ENCODE results near the gene FNDC3A.
A peak's percentile ranks its signal among the peaks of the same experiment; 100 is the strongest.
"Not testable (repeated sequence)": the region's sequence is repeated elsewhere in the genome, so short reads cannot be mapped to it uniquely, and the experiment has no call there.

The FNDC3A gene

DNA sequence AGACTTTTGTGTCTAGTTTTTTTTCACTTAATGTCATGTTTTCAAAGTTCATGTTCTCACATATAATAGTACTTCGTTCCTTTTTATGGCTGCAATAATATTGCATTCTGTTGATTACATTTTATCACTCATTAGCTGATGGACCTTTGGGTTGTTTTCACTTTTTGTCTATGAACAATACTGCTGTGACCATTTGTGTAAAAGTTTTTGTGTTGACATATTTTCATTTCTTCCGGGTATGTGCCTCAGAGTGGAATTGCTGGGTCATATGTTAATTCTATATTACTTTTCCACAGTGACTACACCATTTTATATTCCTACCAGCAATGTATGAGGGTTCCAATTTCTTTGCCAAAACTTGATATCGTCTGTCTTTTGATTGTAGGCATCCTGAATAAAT is 158.6 kb downstream of the FNDC3A start:
- DNase-seq (ENCODE audit: insufficient read length, low spot score) = no peak
- TF ChIP-seq POU2F2 (IDR thresholded peaks at IDR 0.05; ENCODE audit: low read depth, low read length) (no peak), SPI1 (IDR thresholded peaks at IDR 0.05; ENCODE audit: low read depth, low read length) (no peak), POLR2AphosphoS5 (IDR thresholded peaks at IDR 0.05; ENCODE audit: low read depth, low read length) (no peak), POLR2A (IDR thresholded peaks at IDR 0.05; ENCODE audit: low read depth, low read length) (no peak), PAX5 (IDR thresholded peaks at IDR 0.05; ENCODE audit: insufficient read depth, low read length, severe bottlenecking) (no peak), TAF1 (IDR thresholded peaks at IDR 0.05; ENCODE audit: low read depth, low read length) (no peak)
- FAIRE-seq = no peak

DNA sequence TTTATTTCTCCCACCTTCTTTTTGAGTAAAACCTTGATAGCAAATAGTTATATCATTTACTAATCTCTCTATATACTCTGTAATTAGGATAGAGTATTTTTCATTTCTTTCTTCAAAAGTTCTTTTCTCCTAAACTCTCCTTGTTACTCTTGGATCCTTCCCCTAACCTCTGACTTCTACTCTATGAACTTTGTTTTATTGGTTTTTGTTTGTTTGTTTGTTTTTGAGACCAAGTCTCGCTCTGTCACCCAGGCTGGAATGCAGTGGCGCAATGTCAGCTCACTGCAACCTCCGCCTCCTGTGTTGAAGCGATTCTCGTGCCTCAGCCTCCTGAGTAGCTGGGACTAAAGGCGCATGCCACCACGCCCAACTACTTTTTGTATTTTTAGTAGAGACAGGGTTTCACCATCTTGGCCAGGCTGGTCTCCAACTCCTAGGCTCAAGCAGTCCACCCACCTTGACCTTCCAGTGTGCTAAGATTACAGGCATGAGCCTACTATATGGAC is 161.5 kb downstream of the FNDC3A start:
- DNase-seq (ENCODE audit: insufficient read length, low spot score) = not testable (repeated sequence)

DNA sequence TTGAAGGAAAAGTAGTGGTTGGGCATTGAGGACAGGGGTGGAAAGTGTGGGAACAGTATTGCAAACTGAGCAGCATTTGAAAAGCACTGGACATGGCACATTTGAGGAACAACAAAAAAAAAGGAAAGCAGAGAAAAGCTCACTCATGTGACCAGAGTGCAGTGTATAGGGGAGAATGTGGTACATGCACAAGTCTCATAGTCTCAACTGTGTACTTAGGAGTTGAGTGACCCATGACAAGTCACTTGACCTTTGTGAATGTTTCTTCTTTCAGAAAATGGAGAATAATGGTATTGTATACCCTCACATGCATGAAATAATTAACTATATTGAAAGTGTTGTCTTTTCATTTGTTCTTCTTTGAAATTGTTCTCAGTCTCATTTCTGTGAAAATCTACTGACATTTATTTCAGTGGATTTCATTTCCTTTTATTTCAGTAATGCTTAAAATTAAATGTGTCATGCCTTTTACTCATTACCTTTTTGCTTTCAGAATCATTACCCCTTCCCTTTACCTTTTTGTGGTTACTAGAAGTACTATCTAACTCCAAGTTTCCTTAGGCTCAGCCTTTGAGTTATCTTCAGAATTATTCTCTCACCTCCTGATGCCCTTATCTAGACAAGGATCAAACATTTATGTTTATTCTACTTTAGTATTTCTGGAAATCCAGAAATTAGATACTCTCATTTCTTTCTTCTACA is 165.3 kb downstream of the FNDC3A start:
- FAIRE-seq (peak; percentile 20), DNase-seq (ENCODE audit: insufficient read length, low spot score) (no peak)
- TF ChIP-seq POLR2A (IDR thresholded peaks at IDR 0.05; ENCODE audit: low read depth, low read length) (no peak), SPI1 (IDR thresholded peaks at IDR 0.05; ENCODE audit: low read depth, low read length) (no peak), TAF1 (IDR thresholded peaks at IDR 0.05; ENCODE audit: low read depth, low read length) (no peak), POLR2AphosphoS5 (IDR thresholded peaks at IDR 0.05; ENCODE audit: low read depth, low read length) (no peak)

More for the DNA sequence above, 161.5 kb downstream of the FNDC3A start:
- FAIRE-seq = not testable (repeated sequence)

DNA sequence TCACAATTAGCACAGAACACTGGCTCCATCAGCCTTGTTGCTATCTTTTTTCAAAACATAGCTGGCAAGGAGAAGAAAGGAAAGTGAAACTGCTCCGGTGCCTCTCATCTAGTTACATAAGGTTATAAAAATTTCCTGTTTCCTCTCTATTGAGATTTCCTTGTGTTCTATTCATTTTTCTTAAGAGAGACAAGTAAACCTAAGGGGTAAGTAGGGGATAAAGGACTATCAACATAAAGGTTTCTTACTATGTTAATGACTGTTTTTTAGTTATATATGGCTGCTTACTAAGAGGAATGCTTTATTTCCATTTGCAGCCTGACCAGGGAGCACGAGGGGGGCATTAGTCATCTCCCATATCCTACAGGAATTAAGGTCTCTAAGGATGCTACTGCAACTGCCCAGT is 171.2 kb downstream of the FNDC3A start:
- DNase-seq (ENCODE audit: insufficient read length, low spot score) (no peak), FAIRE-seq (no peak)
- TF ChIP-seq TAF1 (IDR thresholded peaks at IDR 0.05; ENCODE audit: low read depth, low read length) (no peak), PAX5 (IDR thresholded peaks at IDR 0.05; ENCODE audit: insufficient read depth, low read length, severe bottlenecking) (no peak), POLR2AphosphoS5 (IDR thresholded peaks at IDR 0.05; ENCODE audit: low read depth, low read length) (no peak), POU2F2 (IDR thresholded peaks at IDR 0.05; ENCODE audit: low read depth, low read length) (no peak), SPI1 (IDR thresholded peaks at IDR 0.05; ENCODE audit: low read depth, low read length) (no peak), POLR2A (IDR thresholded peaks at IDR 0.05; ENCODE audit: low read depth, low read length) (no peak)

DNA sequence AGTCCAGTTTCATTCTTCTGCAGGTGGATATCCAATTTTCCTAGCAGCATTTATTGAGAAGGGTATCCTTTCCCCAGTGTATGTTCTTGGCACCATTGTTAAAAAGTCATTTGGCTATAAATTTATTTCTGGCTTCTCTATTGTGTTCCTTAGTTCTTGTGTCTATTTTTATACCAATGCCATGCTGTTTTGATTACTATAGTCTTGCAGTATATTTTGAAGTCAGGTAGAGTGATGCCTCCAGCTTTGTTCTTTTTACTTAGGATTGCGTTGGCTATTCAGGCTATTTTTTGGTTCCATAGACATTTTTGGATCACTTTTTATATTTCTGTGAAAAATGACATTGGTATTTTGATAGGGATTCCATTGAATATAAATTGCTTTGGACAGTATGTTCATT is 172.7 kb downstream of the FNDC3A start:
- no peak for TF ChIP-seq PAX5 (IDR thresholded peaks at IDR 0.05; ENCODE audit: insufficient read depth, low read length, severe bottlenecking)
- TF ChIP-seq POU2F2 (IDR thresholded peaks at IDR 0.05; ENCODE audit: low read depth, low read length) = no peak
- no peak for TF ChIP-seq TAF1 (IDR thresholded peaks at IDR 0.05; ENCODE audit: low read depth, low read length)
- TF ChIP-seq POLR2A (IDR thresholded peaks at IDR 0.05; ENCODE audit: low read depth, low read length) = no peak
- TF ChIP-seq POLR2AphosphoS5 (IDR thresholded peaks at IDR 0.05; ENCODE audit: low read depth, low read length) = no peak
- no peak for TF ChIP-seq SPI1 (IDR thresholded peaks at IDR 0.05; ENCODE audit: low read depth, low read length)
- DNase-seq (ENCODE audit: insufficient read length, low spot score) (no peak), FAIRE-seq (no peak)

DNA sequence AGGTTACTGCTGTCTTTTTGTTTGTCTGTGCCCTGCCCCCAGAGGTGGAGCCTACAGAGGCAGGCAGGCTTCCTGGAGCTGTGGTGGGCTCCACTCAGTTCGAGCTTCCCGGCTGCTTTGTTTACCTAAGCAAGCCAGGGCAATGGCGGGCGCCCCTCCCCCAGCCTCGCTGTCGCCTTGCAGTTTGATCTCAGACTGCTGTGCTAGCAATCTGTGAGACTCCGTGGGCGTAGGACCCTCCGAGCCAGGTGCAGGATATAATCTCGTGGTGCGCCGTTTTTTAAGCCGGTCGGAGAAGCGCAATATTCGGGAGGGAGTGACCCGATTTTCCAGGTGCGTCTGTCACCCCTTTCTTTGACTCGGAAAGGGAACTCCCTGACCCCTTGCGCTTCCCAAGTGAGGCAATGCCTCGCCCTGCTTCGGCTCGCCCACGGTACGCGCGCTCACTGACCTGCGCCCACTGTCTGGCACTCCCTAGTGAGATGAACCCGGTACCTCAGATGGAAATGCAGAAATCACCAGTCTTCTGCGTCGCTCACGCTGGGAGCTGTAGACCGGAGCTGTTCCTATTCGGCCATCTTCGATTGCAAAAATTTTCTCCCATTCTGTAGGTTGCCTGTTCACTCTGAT is 182.4 kb downstream of the FNDC3A start:
- not testable (repeated sequence) for FAIRE-seq; DNase-seq (ENCODE audit: insufficient read length, low spot score)

DNA sequence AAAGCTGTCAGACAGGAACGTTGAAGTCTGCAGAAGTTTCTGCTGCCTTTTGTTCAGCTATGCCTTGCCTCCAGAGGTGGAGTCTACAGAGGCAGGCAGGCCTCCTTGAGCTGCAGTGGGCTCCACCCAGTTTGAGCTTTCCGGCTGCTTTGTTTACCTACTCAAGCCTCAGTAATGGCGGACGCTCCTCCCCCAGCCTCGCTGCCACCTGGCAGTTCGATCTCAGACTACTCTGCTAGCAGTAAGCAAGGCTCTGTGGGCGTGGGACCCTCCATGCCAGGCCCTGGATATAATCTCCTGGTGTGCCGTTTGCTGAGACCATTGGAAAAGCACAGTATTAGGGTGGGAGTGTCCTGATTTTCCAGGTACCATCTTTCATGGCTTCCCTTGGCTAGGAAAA is 187.4 kb downstream of the FNDC3A start:
- FAIRE-seq; DNase-seq (ENCODE audit: insufficient read length, low spot score): not testable (repeated sequence)

DNA sequence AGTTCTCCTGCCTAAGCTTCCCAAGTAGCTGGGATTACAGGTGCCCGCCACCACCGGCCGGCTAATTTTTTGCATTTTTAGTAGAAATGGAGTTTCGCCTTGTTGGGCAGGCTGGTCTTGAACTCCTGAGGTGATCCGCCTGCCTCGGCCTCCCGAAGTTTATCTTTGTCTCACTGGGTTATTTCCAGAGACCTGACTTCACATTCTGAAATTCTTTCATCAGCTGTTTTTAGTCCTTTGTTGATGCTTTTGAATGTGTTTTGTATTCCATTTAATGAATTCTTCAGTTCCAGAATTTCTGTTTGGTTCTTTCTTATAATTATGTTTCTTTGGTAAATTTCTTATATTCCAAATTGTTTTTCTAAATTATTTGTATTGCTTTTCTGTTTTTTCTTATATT is 189.0 kb downstream of the FNDC3A start:
- no peak for DNase-seq (ENCODE audit: insufficient read length, low spot score)
- FAIRE-seq = no peak
- TF ChIP-seq TAF1 (IDR thresholded peaks at IDR 0.05; ENCODE audit: low read depth, low read length) (no peak), POLR2A (IDR thresholded peaks at IDR 0.05; ENCODE audit: low read depth, low read length) (no peak), POU2F2 (IDR thresholded peaks at IDR 0.05; ENCODE audit: low read depth, low read length) (no peak), POLR2AphosphoS5 (IDR thresholded peaks at IDR 0.05; ENCODE audit: low read depth, low read length) (no peak), PAX5 (IDR thresholded peaks at IDR 0.05; ENCODE audit: insufficient read depth, low read length, severe bottlenecking) (no peak), SPI1 (IDR thresholded peaks at IDR 0.05; ENCODE audit: low read depth, low read length) (no peak)

DNA sequence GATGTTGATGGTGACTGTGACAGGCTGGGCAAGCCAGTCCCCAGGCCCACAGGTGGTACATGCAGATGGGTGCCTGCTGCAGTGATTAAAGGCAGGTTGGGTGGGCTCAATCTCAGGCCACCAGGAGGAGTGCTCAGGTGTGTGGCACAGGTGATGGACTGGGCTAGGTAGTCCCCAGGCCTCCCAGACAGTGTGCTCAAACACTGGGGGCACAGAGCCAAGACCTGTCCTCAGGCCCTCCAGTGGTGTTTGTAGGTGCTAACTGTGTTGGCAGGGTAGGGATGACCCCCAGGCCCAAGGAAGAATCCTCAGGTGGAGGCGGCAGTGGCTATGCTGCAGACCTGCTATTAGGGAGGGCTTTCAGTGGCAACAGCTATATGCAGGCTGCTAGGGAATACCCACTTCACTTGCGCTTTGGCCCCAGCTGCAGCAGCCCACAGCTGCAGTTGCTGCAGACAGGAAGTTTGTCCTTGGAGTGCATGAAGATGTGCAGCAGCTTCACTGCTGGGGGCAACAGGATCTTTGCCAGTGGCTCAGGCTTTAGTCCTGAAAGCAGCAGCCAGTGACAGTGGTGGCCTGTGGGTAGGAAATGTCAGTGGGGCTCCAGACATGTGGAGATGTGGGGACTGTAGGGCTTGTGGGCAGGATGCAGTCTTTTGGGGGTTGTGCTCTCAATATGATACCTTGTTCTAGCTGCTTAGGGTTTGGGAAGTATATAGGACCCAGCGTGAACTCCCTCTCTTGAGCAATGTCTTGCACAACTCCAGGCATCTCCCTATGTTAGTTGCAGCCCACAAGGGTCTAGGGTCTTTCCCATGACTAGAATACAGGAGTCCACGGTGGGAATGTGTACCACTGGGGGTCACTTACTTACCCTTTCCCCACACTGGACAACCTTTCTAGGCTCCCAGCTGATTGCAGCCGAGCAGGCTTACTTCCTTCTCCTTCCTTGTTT is 190.4 kb downstream of the FNDC3A start:
- no peak for TF ChIP-seq PAX5 (IDR thresholded peaks at IDR 0.05; ENCODE audit: insufficient read depth, low read length, severe bottlenecking)
- TF ChIP-seq POLR2AphosphoS5 (IDR thresholded peaks at IDR 0.05; ENCODE audit: low read depth, low read length) = no peak
- no peak for TF ChIP-seq POU2F2 (IDR thresholded peaks at IDR 0.05; ENCODE audit: low read depth, low read length)
- TF ChIP-seq SPI1 (IDR thresholded peaks at IDR 0.05; ENCODE audit: low read depth, low read length) = no peak
- no peak for TF ChIP-seq POLR2A (IDR thresholded peaks at IDR 0.05; ENCODE audit: low read depth, low read length)
- TF ChIP-seq TAF1 (IDR thresholded peaks at IDR 0.05; ENCODE audit: low read depth, low read length) = no peak
- FAIRE-seq (peak; percentile 28), DNase-seq (ENCODE audit: insufficient read length, low spot score) (no peak)

DNA sequence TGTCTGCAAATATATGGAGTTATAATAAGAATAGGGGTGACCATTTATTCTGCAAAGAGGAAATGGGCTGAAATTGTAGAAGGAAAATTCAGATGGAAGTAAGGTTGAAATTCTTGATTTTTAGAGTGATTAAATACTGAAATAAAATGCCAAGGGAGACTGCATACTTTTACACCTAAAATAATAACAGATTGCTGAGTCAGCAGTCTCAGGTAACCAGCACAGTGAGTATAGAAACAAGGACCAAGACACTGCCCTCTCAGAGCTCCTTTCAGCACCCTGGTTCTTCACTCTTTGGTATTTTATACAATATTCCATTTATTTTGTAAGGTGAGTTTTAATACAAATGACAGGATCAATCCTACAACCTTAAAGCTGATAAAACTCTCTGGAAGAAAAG is 195.6 kb downstream of the FNDC3A start:
- no peak for FAIRE-seq
- no peak for DNase-seq (ENCODE audit: insufficient read length, low spot score)
- no peak for TF ChIP-seq TAF1 (IDR thresholded peaks at IDR 0.05; ENCODE audit: low read depth, low read length)
